ENCODE results near the gene LACC1.

The LACC1 gene

DNA sequence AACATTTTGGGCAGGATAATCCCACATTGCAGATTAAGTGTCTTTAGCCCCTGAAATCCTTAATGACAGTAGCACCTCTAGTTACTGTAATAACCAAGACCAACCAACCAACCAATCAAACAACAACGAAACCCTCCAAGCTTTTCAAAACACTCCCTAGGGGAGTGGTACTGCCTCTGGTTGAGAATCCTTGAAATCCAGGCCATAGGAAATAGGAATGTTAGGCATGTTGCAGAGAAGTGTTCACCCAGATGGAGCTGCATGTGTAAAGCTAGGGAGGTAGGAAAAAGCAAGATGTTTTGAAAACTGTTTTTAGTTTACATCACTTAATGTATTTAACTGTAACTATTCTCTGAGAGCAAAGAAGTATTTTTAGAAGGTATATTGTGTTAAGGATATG lies 4.5 kb downstream of the LACC1 start:
- DNase-seq (ENCODE audit: low spot score): no peak

DNA sequence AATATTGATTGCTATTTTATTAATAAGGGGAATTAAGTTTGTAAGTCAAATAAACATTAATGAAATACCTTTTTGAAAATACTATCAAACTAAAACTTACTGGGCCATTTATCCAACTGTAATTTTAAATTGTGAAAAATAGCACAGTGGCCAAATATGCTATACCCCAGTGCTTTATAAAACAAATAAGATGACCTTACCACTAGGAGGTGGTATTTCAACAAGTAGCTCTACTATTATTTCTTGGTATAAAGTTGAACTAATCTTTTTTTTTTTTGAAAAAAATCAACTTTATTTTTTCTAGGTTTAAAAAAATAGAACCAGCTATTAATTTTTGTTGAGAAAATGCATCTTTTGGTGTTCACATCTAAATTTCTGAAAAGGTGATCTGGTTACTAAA lies 14.7 kb downstream of the LACC1 start:
- no peak for DNase-seq (ENCODE audit: low spot score)

DNA sequence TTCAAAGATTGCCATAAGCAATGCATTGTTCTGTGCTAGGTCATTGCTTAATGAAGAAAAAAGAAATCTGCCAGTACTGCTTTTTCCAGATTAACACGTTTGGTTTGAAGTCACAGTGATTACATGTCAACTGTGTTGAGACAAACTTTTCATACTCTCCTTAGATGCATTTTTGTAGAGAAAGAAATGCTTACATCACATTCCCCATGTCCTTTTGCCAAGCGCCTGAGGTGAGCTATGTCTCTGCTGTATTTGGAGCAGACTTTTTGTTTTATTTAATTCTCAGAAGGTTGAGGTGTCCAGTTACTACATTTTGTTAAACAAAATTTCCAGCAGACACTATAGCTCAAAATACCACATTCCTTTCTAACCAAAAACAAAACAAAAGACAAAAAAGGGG lies 16.2 kb downstream of the LACC1 start:
- DNase-seq (ENCODE audit: low spot score): no peak

DNA sequence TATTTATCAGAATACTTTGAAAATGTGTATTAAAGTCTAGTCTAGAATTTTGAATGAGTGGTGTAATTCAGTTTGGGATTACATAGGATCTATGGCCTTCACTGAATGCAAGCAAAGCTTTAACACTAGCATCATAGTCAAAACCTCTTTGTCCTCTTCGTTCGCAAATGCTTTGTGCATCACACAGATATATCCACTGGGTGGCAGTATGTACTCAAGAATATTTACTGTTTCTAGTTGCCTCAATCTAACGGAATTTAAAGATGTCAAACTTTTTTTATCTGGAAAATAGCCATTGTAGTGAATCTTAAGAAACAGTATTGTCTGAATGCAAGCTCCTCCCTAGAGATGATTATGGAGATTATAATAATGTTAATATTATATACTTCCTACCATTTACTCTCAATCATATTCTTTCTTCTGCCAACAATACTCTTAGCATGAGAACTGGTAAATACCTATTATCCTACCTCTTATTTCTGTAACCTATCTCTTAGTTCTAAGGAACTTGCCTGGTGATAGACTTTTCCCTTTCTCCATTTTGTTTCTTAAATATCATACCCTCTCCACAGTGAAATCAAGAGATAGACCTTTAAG lies 25.8 kb downstream of the LACC1 start:
- DNase-seq (ENCODE audit: low spot score): peak; percentile 71

DNA sequence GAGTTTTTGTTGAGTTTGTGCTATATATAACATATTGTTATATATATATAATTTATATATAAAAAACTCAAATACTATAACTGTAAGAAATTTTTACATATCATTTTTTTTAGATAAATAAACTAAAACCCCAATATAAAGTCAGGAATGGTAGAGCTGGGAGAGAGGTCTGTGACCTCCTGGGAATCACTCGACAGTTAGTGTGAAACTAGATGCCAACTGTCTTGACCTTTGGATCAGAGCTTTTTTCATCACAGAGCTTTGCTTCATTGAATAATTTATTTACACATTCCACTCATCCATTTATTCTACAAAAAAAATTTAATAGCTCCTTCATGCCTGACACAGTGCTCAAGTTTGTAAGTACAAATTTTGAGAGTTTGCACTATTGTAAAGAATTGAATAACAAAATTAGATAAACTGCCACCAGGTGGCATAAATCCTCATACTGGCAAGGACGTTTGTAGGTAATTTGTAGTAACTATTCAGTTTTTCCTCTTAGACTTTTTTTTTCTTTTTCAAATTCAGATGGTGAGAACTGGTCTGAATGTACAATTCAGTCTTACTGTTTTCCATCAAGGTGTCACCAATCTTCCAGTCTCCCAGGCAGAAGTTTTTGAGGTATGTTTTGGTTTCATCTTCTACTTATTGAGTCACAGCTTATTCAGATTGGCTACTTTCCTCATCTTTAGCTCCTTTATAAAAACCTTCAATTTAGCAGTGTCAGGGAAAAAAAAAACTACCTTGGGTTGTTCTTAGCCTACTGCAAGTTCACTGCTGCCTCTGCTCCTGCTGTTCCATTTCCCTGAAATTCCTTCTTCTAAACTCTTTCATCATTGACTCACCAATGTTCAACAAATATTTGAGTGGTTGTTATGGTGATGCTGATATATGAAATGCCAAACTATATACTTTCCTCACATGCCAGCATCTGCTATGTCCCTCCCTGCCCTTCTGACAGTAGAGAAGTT lies 28.7 kb downstream of the LACC1 start:
- peak; percentile 29 for DNase-seq (ENCODE audit: low spot score)

DNA sequence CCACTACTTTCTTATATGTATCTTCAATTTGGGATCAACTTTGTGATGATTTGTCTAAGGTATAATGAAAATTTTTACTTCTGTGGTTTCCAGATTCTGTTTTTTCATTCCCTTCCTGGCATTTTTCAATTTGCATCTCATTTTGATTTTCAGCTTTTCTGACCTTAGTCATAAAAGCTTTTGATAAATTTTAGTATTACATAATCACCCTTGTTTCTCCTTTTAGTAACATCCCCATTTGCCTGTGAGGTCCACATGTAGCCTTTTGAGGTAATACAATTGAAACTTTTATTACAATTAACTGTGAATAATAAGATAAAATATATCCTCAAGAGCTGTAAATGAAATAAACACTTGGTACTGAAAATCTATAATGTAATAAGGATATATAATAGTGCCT lies 31.2 kb downstream of the LACC1 start:
- no peak for DNase-seq (ENCODE audit: low spot score)

DNA sequence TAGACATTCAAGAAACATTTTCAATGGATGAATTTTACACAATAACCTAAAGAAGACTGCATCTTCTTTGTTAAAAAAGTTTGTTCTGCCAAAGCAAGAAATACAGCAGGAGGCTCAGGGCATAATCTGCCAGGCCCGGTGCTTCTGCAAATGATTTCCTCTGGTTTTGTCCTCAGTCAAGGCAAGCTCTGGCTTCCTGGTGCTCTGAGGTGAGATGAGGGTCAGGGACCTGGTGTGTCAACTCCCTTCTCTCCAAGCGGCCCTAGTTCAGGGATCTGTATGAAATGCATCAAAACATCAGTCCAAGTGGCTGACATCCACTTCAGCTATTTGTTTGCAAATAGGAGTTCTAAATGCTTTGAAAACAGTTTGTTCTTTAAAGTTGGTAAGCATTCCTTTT lies 31.6 kb downstream of the LACC1 start:
- DNase-seq (ENCODE audit: low spot score): no peak

DNA sequence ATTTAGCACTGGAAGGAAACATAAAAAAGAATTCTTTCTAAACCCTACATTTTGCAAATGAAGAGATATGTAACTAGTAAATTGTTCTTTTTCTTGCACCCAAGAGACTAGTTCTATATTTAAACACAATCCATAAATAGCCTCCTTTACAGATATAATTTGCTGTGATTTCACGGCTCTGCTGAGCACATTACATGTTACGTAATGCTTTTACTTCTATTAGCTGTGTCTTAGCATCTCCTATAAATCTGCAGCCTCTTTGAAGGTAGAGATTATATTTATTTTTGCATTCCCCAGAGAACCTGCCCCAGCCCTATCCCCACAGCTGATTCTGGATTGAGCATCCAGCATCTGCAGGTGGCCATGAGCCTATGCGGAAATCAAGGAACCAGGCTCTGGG lies 32.2 kb downstream of the LACC1 start:
- no peak for DNase-seq (ENCODE audit: low spot score)

DNA sequence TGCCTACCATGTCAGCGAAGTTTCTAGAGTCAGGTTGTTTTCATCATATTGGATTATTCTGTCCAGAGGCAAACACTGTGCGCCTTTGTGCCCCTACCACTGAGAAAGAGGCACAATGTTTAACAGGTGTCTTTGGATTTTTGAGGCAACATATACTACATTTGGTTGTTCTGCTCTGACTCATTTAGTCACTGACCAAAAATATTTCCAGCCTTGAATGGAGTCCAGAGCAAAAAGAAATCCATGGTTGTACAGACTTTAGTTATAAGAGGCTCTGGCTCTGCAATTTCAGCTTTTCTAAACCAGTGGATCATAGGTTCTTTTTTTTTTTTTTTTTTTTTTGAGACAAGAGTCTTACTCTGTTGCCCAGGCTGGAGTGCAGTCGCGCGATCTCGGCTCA lies 35.7 kb downstream of the LACC1 start:
- DNase-seq (ENCODE audit: low spot score): no peak

DNA sequence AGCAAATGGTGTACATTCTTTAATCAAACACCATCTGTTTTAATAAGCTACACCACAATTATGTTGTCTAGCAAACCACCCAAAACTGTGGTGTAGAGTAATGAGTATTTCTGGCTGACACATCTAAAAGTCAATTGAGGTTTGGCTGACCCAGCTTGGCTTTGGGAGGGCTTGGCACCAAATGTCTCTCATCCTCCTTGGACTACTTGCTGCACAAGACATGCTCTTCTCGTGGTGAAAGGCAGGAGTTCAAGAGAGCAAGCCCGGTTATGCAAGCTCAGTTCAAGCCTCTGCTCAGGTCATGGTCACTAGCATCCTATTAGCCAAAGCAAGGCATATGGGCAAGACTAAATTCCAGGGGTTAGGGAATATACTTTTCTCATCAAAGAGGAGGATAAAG lies 37.1 kb downstream of the LACC1 start:
- no peak for DNase-seq (ENCODE audit: low spot score)

DNA sequence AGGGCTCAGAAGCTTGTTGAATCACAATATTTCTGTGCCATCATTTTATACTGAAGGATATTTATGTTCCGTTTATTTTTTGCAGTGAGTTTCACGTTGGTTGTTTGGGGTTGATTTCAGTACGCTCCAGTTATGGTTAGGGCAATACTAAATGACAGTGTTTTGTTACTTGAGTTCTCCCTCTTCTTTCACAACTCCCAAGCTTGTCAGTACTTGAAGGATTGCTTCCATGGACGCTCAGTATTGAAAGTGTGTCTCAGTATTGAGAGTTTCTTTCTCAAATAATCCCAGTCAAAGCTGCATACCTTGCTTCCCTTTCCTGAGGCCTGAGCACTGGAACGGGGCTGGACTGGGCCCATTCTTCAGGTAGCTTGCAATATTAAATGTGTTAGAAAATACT lies 38.9 kb downstream of the LACC1 start:
- DNase-seq (ENCODE audit: low spot score): no peak

DNA sequence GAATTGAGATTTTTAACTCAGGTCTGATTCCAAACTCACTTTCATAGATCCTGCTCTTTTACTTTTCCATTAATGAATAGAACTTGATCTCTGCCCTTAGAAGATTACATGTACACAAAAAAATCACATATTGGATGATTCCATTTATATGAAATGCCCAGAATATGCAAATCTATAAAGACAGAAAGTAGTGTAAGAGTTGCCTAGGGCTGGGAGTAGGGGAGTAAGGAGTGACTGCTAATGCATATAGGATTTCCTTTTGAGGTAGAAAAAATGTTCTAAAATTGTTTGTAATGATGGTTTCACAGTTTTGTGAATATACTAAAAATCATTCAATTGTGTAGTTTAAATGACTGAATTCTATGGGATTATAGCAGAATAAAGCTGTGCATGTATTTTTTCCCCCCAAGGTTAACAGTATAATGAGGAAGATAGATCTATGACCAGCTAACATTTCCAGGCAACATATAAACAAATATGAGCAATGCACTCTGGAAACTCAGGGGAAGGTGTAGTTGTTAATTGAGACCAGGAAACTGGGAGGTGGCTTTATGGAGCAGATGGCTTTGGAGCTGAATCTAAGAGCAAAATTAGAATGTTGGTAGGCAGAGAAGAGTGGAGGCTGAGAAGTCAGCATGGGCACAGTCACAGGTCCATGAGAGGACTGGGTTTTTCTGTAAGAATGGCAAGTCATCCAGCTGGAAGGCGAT lies 41.4 kb downstream of the LACC1 start:
- no peak for DNase-seq (ENCODE audit: low spot score)

DNA sequence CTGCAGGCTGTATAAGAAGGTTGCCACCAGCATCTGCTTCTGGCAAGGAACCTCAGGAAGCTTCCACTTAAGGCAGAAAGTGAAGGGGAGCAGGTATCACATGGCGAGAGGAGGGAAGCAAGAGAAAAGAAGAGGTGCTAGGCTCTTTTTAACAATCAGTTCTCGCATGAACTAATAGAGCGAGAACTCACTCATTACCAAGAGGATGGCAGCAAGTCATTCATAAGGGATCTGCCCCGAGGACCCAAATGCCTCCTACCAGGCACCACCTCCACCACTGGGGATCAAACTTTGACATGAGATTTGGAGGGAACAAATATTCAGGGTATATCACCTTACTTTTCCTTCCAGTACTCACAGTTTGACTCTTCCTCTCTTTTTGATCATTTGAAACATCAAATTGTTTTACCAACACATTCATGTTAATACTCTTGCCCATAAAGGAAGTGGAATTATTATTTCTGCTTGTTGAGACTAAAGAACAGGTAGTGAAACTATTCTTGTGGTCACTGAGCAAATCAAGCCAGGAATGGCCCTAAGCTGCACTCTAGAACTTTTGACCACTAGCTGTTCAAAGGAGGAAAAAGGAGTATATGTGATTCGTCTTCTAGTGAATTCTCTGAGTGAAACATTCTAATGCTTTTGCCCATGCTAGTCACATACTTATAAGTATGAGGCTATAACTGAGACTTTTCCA lies 45.0 kb downstream of the LACC1 start:
- DNase-seq (ENCODE audit: low spot score): no peak

DNA sequence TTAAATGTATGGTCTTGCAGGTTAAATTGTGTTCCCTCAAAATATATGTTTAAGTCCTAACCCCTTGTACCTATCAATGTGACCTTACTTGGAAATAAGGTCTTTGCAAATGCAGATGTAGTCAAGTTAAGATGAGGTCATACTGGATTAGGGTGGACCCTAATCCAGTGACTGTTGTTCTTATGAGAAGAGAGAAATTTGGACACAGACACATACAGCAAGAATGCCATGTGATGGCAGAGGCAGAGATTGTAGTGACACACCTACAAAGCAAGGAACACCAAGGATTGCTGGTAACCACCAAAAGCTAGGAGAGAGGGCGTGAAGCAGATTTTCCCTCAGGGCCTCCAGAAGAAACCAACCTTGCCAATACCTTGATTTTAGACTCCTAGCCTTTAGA lies 50.2 kb downstream of the LACC1 start:
- no peak for DNase-seq (ENCODE audit: low spot score)

DNA sequence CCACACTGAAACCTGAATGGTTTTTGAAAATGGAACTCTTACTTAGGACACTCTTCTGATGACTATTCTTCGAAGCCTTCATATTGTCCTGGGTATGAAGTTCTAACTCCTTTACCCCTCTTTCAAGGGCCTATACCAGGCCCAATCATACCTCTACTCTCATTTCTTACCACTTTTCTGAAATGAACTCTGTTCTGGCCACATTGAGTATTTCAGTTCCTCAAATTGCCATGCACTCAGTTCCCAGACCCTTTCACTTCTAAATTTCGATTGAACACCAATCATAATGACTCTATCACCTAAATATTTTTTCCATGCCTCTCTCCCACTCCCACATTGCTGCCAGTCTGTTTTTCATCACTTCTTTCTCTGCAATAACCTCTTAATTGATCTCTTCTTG lies 53.7 kb downstream of the LACC1 start:
- DNase-seq (ENCODE audit: low spot score): no peak

DNA sequence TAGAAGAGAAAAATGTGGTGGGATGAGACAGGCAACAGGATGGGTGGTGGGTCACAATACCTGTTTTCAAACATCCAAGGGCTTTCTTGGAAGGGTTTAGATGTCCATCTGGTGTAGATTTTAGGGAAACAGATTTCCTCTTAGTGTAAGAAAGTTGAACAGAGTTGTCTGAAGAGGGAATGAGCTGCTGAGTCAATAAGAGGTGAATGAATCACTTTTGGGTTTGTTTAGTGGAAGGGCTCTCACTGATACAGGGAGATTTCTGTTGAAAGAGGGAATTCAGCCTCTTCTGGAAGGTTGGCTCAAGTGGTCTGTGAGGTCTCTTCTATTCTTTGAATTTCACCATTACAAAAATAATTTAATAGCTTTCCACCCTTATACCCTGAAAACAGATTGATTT lies 54.6 kb downstream of the LACC1 start:
- no peak for DNase-seq (ENCODE audit: low spot score)

DNA sequence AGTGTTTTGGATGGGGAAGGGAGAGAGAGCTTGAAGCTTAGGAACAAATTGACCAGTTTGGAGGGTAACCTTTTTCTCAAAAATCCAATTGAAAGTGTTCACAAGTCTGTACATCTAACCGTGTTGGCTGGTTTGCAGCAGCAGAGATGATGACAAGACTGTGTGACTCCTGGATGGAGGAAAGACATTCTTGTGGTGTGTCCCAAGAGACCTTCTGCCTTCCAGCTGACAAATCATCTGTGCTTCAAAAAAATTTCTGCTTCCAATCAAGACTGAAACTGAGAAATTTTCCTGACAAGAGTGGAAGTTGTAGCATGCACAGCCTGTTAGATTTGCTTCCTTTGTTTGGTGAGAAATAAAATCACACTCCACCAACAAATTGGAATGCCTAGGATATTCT lies 56.2 kb downstream of the LACC1 start:
- no peak for DNase-seq (ENCODE audit: low spot score)

DNA sequence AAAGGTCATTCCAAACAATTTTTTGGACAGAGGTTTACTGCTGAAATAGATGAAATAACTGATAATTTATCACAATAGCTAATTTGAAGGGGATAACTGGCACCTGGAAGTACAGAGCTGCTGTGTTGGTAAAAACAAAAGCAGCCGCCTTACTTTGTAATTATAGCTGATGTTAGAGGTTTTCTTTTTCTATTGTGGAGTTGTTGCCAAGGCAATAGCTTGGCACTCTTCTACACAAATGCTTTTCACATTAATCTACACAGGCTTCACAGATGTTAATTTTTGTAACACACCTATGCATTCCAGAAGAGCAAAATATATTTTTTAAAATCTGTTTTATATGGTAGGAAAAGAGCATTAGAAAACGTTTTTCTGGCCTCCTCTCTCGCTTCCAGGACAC lies 56.9 kb downstream of the LACC1 start:
- DNase-seq (ENCODE audit: low spot score): no peak

DNA sequence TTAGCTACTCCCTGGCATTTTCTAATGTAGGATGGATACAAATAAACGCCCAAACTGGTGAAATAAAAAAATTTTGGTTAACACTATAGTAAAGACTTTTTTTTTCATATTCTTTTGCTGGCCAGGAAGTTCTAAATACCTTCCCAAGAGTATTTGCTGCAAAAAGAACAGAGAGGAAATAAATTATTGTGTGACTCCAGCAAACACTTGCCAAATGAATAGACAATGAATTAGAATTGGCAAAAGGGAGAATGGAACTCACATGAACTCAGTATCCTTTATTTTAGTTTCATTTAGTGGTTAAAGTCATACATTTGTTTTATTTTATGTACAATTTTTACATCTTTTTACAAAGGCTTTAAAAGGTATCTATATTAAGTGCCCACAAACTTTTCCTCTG lies 58.1 kb downstream of the LACC1 start:
- no peak for DNase-seq (ENCODE audit: low spot score)

DNA sequence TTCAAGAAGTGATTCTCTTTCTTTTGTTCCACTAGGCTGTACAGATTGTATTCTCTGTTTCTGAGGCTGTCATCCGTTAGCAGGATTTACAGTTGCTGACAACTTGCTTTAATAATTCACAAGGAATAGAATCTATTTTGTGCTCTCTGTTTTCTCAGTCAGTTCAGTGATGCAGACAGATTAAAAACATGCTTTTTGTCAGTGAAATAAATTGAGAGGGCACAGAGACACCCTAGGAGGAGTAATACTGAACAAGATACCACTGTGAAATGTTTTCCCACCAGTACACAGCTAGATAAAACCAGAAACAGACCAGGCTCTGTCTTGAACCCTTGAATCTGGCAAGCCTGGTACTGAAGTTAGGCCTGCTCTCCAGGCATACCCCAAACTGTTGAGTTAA lies 58.7 kb downstream of the LACC1 start:
- no peak for DNase-seq (ENCODE audit: low spot score)

DNA sequence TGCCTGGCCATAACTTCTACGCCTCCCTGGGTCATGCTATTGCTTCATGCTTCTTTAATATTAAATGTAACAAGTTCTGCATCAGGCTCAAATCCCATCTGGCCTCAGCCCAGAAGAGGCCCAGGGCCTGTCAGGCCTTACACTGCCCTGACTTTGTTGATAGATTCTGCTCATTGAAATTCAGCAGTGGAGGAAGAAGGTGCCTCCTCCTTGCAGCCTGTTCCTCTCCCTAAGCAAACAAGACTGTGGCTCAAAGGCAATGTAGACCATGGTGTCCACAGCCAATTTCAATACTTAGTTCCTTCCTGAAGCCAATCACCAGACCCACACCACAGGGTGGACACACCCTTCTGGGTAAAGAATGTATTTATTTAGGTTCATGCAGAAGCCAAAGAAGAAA lies 59.4 kb downstream of the LACC1 start:
- no peak for DNase-seq (ENCODE audit: low spot score)

DNA sequence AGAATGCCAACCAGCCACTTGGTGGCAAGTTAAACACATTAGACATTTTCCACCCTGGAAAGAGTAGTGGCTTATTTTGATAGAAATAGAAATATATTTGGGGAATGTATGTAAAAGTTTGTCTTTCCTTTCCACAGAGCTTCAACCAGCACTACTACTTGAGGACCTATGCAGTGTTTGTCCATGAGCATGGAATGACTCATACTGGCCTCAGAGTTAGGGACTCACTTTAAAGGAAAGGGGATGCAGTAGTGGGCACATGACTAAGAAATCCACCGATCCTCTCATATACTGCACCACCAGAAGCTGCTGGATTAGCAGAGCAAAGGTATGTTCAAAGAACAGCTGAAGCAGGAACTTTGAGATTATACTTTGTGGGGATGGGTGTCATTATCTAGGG lies 62.6 kb downstream of the LACC1 start:
- no peak for DNase-seq (ENCODE audit: low spot score)
